ENCODE measurements around the gene DEPDC5. TPM values are rescaled to one million over a fixed set of nuclear protein-coding genes. Genes with fewer than 3 reads are reported as not detected.
A peak's percentile ranks its signal among the peaks of the same experiment; 100 is the strongest.
"Not testable (repeated sequence)": the region's sequence is repeated elsewhere in the genome, so short reads cannot be mapped to it uniquely, and the experiment has no call there.

The DEPDC5 gene
- 11.5 TPM for polyA plus RNA-seq (ENCODE audit: insufficient read length)

DNA sequence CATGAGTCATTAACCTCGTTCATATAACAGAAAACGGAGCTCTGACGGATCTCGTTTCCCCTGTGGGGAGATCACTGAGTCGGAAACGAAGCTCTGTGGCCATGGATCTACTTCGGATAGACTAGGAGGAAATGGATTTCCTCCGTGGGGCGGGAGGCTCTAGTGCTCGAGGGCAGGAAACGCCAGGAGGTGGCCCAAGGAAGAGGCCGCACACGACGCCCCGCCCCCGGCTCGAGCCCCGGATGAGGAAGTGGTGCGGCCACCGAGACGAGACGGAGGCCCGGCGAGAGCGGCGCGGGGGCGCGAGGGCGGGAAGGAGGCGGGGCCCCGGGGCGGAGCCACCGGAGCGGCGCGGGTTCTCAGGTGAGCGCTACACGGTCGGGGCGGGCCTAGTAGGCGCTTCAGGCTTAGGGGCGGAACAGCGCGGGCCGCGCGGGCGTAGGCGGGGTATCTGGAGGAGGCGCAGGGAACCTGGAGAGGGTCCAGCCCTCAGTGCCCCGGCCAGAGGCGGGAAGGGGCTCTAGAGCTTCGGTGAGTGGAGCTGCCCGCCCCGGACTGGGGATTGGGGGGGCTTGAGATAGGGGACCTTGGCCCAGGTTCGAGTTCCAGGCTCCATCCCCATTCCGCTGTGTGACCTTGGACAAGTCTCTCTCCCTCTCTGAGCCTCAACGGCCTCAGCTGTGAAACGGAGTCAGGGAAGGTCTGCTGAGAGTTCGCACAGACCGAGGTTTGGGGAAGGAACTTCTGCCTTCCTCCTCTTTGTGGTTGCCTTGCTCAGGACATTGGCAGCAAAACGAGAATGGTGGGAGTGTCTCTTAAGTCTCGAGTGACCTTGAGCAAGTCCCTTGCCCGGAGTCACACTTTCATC is at the start of gene DEPDC5:
Gene DEPDC5, plus strand, starts transcription at position 386 of the 868 bp plus-strand sequence. CDS start 903 bp downstream, outside the sequence.
- DNase-seq, result peak; percentile 98

DNA sequence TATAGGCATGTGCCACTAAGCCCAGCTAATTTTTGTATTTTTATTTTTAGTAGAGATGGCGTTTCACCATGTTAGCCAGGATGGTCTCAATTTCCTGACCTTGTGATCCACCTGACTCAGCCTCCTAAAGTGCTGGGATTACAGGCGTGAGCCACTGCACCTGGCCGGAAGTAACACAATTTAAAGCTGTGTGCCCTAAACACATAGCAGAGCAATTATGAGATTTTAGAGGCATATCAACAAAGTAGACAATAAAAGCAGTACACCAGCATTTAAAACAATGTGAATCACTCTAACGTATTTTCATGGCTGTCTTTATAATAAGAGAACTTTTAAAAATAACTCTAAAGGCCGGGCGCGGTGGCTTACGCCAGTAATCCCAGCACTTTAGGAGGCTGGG is 46.3 kb upstream of the DEPDC5 start:
- no peak for DNase-seq

DNA sequence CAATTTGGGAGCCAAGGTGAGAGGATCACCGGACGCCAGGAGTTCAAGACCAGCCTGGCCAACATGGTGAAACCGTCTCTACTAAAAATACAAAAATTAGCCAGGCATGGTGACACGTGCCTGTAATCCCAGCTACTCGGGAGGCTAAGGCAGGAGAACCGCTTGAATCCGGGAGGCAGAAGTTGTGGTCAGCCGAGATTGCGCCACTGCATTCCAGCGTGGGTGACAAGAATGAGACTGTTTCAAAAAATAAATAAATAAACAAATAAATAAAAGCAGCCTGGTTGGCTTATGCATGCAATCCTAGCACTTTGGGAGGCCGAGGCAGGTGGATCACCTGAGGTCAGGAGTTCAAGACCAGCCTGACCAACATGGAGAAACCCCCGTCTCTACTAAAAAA is 42.6 kb upstream of the DEPDC5 start:
- DNase-seq, result not testable (repeated sequence)

DNA sequence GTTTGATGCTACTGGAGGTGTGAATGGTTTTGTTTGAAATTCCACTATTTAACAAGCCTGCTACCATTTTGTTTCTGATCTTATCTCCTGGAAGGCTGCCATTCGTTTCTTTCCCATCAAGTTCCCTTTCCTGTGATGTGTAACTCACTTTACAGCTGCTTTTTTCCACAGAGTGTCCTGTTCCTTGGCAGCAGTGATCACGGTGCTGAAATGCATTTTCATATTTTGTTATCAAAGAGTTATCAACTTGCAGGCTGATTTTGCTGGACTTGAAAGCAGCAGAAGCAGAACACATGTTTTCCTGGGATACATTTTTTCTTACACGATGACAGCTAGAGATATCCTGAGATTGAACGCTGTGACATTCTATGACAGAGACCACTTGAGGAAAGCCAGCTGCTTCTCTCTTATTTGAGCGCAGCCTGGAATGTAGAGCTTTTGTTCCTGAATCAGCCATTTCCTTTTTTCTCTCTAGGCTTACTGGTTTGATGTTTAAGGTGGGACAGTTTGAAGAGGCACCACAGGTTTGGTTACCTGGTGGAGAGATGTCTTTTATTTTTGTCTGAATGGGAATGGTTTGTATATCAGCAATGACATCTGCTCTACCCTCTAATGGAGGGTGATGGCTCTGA is 38.6 kb upstream of the DEPDC5 start:
- DNase-seq, result no peak

DNA sequence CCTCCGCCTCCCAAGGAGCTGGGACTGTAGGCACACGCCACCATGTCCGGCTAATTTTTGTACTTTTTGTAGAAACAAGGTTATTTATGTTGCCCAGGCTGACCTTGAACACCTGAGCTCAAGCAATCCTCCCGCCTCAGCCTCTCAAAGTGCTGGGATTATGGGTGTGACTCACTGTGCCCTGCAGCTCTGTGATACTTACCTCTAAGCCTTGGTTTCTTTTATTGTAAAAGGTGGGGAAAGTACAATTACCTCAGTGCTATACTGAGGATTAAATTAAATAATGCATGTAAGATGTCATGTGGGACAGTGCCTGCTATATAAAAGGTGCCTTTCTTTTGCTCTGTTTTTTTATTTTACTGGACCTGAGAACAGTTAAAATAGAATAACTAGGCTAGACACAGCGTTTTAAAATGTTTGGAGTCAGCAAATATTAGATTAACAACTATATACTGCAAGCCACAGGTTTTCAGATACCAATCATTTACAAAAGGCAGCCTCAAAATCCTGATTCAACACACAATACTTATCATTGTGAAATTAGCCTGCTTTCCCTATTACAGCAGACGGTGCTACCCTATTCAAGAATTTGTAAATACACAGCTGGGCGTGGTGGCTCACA is 33.9 kb upstream of the DEPDC5 start:
- DNase-seq, result no peak

DNA sequence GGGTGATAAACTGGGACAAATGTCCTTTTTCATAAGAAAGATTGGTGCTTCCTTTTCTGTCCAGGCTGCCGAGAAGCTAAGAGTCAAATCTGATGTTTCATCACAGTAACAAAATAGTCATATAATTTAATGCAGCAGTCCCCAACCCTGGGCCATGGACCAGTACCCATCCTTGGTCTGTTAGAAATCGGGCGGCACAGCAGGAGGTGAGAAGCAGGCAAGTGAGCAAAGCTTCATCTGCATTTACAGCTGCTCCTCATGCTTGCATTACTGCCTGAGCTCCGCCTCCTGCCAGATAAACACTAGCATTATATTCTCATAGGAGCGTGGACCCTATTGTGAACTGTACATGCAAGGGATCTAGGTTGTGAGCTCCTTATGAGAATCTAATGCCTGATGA is 30.1 kb upstream of the DEPDC5 start:
- no peak for DNase-seq

DNA sequence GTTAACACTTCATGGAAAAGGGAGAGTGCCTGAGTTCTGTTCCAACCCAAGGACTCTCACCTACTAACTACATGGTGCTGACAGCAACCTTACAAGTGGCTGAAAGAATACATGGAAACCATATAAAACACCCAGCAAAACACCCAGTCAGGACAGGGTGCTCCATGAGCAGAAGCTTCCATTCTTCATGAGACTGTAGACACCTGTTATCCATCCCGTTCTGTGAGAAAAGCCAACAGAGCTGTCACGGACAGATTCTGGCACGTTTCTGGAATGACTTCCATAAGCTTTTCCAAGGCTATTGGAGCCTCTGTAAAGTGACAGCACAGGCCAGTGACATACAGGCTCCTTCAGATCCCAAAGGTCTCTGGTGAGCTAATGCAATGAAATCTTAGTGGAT is 27.1 kb upstream of the DEPDC5 start:
- no peak for DNase-seq

DNA sequence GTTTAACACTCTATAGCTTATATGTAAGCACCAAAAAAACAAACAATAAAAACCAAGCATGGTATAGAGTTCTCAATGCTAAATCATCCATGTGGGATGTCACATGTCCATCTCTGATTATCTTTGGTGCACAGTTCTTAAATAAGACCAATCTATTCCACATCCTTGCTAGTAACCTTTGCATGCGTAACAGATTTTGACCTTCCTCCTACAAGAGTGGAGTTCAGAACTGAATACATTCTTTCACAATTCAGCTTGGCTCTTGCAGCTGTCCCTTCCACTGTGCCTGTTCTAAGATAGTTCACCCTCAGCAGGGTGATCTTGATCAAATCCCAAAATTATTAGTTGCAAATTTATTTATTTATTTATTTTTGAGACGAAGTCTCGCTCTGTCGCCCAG is 25.0 kb upstream of the DEPDC5 start:
- no peak for DNase-seq

DNA sequence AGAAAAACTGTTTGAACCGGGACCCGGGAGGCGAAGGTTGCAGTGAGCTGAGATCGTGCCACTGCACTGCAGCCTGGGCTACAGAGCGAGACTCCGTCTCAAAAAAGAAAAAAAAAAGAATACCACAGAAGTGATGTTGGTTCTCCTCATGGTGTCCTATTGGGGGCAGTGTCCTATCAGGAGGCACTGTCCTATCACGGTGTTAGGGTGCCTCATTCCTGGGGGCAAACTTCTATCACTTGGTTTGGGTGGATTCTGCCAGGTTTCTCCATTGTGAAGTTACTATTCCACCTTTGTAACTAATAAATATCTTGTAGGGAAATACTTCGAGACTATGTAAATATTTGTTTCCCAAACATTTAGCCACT is 23.5 kb upstream of the DEPDC5 start:
- DNase-seq, result no peak

DNA sequence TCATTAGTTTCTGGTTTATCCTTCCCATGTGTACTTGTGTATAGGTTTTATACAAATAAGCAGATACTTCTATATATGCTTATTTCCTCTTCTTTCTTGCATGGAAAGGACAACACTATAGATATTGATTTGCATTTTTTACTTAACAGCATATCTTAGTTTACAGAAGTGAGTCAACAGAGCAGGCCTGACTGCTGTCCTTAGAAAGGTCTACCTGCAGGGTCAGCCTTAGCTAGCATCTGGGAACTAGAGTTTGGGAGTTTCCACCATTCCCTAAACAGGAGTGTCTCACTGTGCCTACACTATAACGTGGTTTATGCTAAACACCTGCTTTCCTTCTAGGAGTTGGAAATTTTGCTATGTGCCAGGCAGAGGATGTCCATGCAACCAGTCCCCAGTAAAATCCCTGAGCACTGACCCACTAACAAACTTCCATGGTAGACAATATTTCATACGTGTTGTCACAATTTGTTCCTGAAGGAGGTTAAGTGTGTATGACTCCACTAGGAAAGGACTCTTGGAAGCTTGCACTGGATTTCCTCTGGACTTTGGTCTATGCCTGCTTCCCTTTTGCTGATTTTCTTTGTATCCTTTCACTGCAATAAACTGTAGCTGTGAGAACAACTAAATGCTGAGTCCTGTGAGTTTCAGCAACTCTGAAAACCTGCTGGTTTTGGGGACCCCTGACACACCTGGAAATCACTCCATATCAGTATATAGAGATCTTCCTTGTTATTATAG is 21.6 kb upstream of the DEPDC5 start:
- DNase-seq, result no peak

DNA sequence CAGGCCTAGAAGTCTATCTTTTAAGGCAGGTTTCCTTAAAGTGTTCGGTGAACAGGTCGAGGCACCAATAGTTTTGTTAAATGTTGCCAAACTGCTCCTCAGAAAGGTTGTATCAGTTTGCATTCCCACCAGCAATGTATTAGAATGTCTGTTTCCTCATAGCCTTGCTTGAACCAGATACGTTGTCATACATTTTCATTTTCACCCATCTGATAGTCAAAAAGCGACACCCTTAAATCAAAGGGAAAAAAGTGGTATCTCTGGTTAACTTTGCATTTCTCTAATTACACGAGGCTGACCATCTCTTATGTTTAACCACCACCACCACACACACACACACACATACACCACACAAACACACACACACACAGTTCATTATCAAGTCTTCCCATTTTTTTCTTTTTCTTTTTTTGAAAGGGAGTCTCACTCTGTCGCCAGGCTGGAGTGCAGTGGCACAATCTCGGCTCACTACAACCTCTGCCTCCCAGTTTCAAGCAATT is 20.2 kb upstream of the DEPDC5 start:
- DNase-seq, result no peak

DNA sequence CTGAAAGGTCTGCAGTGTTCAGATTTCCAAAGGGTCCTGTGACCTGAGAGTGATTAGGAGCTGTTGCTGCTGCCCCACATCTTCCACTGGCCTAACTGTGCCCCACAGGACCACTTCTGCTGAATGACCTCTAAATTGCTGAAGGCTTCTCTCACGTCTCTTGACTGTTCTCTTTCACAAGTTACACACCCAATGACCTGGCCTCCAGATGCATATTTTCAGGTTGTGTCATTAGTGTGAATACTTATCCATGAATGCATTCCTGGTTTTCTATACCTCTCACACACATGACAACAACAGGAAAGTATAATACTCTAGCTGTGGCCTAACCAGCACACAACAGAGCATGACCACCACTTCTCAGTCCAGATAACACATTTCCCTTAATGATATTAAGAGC is 19.3 kb upstream of the DEPDC5 start:
- no peak for DNase-seq

DNA sequence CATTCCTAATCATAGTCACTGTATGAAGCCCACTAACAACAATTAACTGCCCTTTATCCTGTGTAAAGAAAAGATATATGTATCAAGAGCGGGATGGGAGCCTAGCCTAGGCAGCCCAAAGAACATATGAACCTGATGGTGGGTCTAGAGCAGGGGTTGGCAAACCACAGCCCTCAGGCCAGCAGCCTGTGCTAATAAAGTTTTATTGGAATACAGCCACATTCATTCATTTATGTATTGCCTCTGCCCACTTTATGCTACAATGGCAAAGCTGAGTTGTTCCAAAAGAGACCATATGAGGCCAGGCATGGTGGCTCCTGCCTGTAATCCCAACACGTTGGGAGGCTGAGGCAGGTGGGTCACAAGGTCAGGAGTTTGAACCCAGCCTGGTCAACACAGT is 17.4 kb upstream of the DEPDC5 start:
- DNase-seq, result no peak

DNA sequence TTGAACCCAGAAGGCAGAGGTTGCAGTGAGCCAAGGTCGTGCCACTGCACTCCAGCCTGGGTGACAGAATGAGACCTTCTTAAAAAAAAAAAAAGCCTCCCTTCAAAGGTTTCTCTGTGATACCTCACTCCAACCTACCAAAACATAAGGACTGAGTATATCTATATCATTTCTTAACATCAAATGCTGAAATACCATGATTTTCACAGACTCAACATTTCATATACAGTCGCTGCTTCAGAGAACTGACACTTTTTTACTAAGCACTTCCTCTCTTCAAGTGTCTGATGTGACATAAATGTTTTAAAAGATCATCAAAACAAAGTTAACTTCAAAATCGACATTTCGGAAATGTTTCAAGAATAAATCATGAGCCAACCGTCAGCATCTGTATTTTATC is 15.9 kb upstream of the DEPDC5 start:
- no peak for DNase-seq

DNA sequence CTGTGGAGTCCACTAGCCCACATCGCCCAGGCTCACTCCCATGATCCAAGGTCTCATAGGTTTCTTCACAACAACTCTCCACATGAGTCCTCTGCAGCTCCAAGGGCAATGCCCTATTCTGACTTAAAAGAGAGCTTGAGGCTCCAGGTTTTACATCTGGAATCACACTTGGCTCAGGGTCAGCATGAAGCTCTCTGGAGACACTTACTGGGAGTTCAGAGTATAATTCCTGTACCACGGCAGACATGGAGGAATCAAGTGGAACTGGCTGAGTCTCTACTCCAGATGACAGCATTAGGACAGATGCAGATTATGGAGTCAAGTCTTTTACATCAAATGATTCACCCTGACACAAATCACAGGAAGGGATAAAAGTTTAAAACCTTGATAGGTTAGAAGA is 15.3 kb upstream of the DEPDC5 start:
- no peak for DNase-seq

DNA sequence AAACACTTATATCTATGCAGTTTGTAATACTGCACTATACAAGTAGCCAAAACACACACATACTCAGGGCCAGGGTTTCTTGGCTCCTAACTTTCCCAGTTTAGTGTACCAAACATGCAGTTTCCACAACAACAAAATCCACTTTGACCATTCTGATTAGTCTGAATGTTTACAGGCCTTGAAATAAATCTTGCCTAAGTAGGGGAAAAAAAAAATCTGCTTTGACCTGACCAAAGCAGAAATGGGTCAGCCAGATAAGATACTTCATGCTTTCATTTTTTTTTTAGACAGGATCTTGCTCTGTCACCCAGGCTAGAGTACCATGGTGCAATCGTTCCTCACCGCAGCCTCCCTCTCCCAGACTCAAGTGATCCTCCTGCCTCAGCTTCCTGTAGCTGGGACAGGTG is 14.0 kb upstream of the DEPDC5 start:
- DNase-seq, result no peak

DNA sequence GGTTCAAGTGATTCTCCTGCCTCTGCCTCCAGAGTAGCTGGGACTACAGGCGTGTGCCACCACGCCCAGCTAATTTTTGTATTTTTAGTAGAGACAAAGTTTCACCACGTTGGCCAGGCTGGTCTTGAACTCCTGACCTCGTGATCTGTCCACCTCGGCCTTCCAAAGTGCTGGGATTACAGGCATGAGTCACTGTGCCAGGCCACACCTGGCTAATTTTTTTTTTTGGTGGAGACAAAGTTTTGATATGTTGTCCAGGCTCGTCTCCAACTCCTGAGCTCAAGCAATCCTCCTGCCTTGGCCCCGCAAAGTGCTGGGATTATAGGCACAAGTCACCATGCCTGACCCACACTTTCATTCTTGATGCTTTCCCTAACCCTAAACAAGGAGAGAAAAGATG is 13.5 kb upstream of the DEPDC5 start:
- DNase-seq, result not testable (repeated sequence)

DNA sequence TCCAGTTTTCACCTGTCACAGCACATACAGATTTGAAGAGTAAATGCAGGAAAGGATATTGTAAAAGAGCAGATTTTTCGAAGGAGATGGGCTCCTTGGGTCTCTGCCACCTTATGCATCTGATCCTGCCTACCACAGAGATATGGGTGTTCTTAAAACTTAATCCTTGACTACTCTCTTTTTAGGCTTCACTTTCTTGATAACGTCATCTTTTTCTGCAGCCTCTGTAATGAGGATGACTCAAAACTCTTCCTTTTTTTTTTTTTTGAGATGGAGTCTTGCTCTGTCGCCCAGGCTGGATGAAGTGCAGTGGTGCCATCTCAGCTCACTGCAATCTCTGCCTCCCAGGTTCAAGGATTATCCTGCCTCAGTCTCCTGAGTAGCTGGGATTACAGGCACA is 11.7 kb upstream of the DEPDC5 start:
- no peak for DNase-seq

DNA sequence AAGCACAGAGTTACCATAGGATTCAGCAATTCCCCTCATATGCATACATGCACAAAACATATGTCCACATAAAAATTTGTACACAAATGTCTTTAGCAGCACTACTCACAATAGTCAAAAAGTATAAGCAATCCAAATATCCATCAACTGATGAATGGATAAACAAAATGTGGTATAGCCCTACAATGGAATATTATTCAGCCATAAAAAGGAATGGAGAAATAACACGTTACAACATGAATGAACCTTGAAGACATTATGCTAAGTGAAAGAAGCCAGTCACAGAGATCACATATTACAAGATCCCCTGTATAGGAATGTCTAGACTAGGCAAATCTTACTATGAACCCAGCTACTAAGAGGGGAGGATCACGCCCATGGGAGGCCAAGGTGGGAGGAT is 11.1 kb upstream of the DEPDC5 start:
- no peak for DNase-seq

DNA sequence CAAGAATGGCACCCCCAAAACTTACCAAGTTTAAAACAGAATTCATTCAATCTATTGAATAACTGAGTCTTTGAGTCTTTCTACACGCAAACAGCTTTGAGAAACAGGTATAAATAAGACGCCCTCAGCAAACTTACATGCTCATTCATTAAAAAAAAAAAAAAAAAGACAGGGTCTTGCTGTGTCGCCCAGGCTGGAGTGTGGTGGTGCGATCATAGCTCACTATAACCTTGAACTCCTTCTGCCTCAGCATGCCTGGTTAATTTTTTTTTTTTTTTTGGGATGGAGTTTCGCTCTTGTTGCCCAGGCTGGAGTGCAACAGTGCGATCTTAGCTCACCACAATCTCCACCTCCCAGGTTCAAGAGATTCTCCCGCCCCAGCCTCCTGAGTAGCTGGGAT is 9.9 kb upstream of the DEPDC5 start:
- no peak for DNase-seq

DNA sequence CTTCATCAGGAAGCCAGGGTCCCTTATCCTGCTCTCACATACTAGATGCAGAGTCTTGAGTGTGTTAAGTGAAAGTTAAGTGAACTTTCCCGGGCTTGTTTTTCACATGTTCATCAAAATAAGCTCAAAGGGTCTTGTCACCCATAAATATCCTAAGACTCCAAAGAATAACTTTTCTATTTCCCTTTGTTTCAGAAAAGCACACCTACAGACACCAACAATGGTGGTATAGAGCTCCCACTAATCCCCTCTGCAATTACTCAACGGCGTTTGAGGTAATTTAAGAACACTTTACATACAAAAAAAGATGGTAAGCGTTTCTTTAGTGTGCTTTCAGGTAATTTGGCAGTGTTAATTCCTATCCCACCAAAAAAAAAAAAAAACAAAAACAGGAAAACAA is 6.4 kb upstream of the DEPDC5 start:
- DNase-seq, result no peak

DNA sequence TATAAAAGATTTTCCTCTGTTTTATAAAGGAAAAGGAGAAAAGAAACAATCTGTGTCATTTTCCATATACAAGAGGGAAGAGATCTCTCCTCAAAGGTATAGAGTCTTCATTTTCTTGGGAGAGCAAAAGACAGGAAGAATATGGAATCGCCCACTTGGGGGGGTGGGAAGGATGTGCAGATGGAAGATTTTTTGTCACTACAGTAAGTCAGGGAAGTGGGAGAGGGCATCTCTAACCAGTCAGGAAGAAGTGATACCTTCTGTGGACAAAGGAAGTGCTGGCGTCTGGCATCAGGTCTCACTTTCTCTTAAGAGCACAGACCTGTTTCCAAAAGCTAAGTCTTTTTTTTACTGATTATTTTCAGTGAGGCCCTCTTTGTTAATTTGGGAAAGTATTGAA is 5.3 kb upstream of the DEPDC5 start:
- DNase-seq, result no peak

Measured in hindlimb muscle (tissue), 1 donor.